ENCODE results near the gene SKI.

GRCh38 chr1:2200308-2200943, 27.7 kb upstream of the SKI start:
- no peak for TF ChIP-seq POLR2AphosphoS5 (IDR thresholded peaks at IDR 0.05; ENCODE audit: borderline replicate concordance, low read depth, low read length)
- no peak for TF ChIP-seq EZH2 (IDR thresholded peaks at IDR 0.05)
- no peak for TF ChIP-seq FOXP2 (optimal IDR thresholded peaks at IDR 0.05; ENCODE audit: control extremely low read depth, extremely low read length, insufficient read depth)

Measured in SK-N-MC (cell line).